SK-N-MC (cell line): Measurements from ENCODE around the gene CCDC33.

ENCODE experiments used
- EZH2 ChIP-seq: fragments of 200-600 bp; sonication (generic); IDR thresholded peaks from one replicate; pipeline ENCODE4 v1.6.1; 2017; ENCODE audit warnings: antibody characterized with exemption
- FOXP2 ChIP-seq: optimal IDR thresholded peaks from 2 replicates; pipeline ENCODE3; 2011; ENCODE audit warnings: mild to moderate bottlenecking, moderate library complexity; ENCODE audit not compliant: insufficient read depth; ENCODE audit errors: extremely low read length, control extremely low read depth
- POLR2AphosphoS5 ChIP-seq: IDR thresholded peaks from 2 replicates; pipeline ENCODE4 v1.6.1; 2012; ENCODE audit warnings: mild to moderate bottlenecking, low read depth, low read length, borderline replicate concordance

DNA sequence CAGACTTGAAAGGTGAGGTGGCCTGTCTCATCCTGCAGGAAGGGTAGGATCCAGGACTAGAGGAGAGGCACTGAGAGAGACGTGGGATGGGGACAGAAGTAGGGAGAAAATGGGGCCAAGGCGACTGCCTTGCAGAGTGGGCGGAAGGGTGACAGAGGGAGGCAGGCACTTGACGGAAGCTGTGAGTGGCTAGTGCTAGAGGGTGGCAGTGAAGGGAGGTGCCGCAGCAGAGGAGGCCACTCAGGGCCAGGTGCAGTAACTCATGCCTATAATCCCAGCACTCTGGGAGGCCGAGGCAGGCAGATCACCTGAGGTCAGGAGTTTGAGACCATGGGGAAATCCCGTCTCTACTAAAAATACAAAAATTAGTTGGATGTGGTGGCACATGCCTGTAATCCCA, 7.3 kb downstream of the CCDC33 start:
- no peak for TF ChIP-seq POLR2AphosphoS5
- no peak for TF ChIP-seq EZH2
- TF ChIP-seq FOXP2: no peak
